ENCODE data around the gene NPAS4.
"Not testable (repeated sequence)": the region's sequence is repeated elsewhere in the genome, so short reads cannot be mapped to it uniquely, and the experiment has no call there.

The NPAS4 gene

GRCh38 chr11:66420671-66421476 is at the start of gene NPAS4:
TSS of gene NPAS4 (plus strand) at chr11:66421035. CDS start at chr11:66421180, 145 bp downstream.
- peak; percentile 82 for DNase-seq

- peak; percentile 77 for DNase-seq
Observed at GRCh38 chr11:66371627-66372415, 49.0 kb upstream of the NPAS4 start, which contains the start of gene SLC29A2. TSS of gene SLC29A2 (minus strand) at chr11:66371760. CDS start at chr11:66371591, 169 bp downstream.

- DNase-seq, result no peak
Observed at GRCh38 chr11:66373265-66373664, 47.6 kb upstream of the NPAS4 start.

- DNase-seq, result not testable (repeated sequence)
Observed at GRCh38 chr11:66373690-66374287, 47.0 kb upstream of the NPAS4 start.

- not testable (repeated sequence) for DNase-seq
Observed at GRCh38 chr11:66380264-66380663, 40.6 kb upstream of the NPAS4 start.

- not testable (repeated sequence) for DNase-seq
Observed at GRCh38 chr11:66384316-66384715, 36.5 kb upstream of the NPAS4 start.

- peak; percentile 87 for DNase-seq
Observed at GRCh38 chr11:66386171-66387069, 34.4 kb upstream of the NPAS4 start.

GRCh38 chr11:66388780-66389386 is 32.0 kb upstream of the NPAS4 start:
- DNase-seq, result no peak

- no peak for DNase-seq
Observed at GRCh38 chr11:66391322-66391721, 29.5 kb upstream of the NPAS4 start.

- no peak for DNase-seq
Observed at GRCh38 chr11:66393954-66394353, 26.9 kb upstream of the NPAS4 start.

- no peak for DNase-seq
Observed at GRCh38 chr11:66407651-66408050, 13.2 kb upstream of the NPAS4 start.

GRCh38 chr11:66408488-66409214 is 12.2 kb upstream of the NPAS4 start:
- peak; percentile 90 for DNase-seq

- no peak for DNase-seq
Observed at GRCh38 chr11:66409226-66409625, 11.6 kb upstream of the NPAS4 start.

- DNase-seq, result no peak
Observed at GRCh38 chr11:66410191-66410590, 10.6 kb upstream of the NPAS4 start.

- DNase-seq, result no peak
Observed at GRCh38 chr11:66411323-66411722, 9.5 kb upstream of the NPAS4 start.

- DNase-seq, result no peak
Observed at GRCh38 chr11:66412110-66412509, 8.7 kb upstream of the NPAS4 start.

GRCh38 chr11:66413167-66413566 is 7.7 kb upstream of the NPAS4 start:
- DNase-seq, result no peak

GRCh38 chr11:66414120-66414934 is 6.5 kb upstream of the NPAS4 start:
- DNase-seq, result no peak

GRCh38 chr11:66415423-66415822 is 5.4 kb upstream of the NPAS4 start:
- no peak for DNase-seq

- peak; percentile 55 for DNase-seq
Observed at GRCh38 chr11:66417000-66417399, 3.8 kb upstream of the NPAS4 start.

Data from NCI-H2227 treated with DMSO at 0.1 percent for 48 hours (cell line).